Hematopoietic multipotent progenitor cell treated with erythropoietin and hydrocortisone succinate and interleukin-3 and kit ligand, for 15 days (in vitro differentiated cells): ENCODE measurements around the gene ACOT13.
A peak's percentile ranks its signal among the peaks of the same experiment; 100 is the strongest.
"Not testable (repeated sequence)": the region's sequence is repeated elsewhere in the genome, so short reads cannot be mapped to it uniquely, and the experiment has no call there.

Experiments used
- DNase-seq: peaks from one replicate; pipeline ENCODE4 v3.0.0-alpha.2; 2015; ENCODE audit warnings: low spot score

Gene ACOT13

DNA sequence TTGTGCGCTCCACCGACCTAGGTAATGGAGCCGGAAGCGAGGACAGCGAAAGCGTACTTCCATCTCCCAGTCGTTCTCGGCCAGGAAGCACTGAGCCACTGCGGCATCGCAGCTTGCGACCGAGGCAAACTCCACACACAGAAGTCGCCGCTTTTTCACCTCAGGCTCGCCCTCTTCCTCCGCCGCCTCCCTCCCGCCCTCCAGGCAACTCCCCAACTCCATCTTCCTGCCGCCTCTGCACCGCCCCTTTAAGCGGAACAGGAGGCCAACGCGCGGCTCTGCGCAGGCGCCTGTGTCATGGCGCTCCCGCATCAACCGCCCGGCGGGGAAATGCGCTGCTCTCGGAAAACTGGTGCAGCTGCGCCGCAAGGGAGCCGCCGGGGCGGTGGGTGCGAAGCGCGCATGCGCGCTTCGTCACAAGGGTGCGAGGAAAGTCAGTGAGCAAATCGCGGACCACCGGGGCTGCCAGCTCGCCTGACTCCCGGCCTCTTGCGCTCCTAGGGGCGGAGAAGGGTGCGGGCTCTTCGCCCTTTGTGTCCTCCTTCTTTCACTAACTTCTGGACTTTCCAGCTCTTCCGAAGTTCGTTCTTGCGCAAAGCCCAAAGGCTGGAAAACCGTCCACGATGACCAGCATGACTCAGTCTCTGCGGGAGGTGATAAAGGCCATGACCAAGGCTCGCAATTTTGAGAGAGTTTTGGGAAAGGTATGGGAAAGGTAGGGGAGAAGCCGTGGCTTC, at the start of gene ACOT13, which contains the start of gene TDP2:
Gene ACOT13, plus strand, starts transcription at position 437 of the 737 bp plus-strand sequence. Its CDS starts 187 bp downstream, at position 624.
Gene TDP2, minus strand, starts transcription at position 259 of the 737 bp plus-strand sequence. Its CDS starts 37 bp downstream, at position 222.
- peak; percentile 95 for DNase-seq

DNA sequence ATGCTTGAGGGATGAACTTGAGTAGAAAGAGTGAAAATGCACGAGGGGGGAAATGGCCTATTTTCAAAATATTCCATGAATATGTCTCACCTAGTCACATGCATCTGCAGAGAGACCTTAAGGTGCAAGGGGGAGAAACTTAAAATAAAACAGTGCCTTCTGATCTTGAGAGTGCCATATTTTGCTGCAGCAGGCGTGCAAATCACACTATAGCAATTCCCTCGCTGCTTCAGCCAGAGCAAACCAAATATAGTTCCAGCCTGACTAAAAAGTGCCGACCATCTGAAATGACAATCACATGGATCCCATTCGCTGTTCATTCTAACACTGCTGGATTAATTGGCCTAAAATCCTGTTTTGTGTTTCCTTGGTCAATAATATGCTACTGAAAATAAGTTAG, 47.2 kb upstream of the ACOT13 start:
- DNase-seq: no peak

DNA sequence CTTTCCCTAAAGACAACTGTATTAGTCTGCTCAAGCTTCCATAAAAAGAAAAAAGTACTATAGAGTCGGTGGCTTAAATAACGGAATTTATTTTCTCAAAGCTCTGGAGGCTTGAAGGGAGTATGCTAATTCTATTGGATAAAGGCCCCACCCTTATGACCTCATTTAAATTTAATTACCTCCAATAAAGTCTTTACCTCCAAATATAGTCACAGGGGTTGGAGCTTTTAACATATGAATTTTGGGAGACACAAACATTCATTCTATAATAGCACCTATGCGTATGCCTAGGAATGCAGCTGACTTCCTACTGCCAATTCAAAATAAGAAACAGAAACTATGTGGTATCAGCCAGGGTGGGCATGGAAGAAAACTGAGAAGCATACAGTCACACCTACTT, 46.2 kb upstream of the ACOT13 start:
- no peak for DNase-seq

DNA sequence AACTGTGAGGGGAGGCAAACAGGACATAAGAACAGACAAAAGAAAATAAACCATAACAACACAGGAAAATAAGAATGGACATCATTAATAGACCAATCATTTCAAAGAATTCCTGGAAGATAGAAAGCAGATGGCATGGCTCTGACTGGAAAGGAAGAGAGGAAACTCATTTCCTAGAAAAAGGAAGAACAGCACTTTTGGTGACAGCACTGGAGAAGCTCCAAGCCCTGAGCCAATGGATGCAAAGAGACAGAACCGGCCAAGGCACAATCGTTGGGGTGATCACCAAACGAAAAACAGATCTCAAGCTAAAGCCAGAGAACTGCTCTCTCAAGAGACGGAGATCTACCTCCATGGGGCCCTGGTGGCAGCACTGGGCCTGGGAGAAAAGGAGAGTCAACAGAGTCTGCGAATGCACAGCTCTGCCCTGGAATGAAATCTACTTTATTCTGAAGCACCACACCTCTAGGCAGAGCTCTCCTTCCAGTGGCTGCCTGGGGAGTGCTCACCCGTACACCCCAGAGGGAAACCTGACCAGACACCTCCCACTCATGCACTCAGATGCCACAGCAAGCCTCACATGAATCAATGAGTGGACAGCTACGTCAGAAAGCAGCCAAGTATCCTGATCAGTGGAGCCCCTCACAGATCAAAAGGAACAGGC, 45.1 kb upstream of the ACOT13 start:
- no peak for DNase-seq

DNA sequence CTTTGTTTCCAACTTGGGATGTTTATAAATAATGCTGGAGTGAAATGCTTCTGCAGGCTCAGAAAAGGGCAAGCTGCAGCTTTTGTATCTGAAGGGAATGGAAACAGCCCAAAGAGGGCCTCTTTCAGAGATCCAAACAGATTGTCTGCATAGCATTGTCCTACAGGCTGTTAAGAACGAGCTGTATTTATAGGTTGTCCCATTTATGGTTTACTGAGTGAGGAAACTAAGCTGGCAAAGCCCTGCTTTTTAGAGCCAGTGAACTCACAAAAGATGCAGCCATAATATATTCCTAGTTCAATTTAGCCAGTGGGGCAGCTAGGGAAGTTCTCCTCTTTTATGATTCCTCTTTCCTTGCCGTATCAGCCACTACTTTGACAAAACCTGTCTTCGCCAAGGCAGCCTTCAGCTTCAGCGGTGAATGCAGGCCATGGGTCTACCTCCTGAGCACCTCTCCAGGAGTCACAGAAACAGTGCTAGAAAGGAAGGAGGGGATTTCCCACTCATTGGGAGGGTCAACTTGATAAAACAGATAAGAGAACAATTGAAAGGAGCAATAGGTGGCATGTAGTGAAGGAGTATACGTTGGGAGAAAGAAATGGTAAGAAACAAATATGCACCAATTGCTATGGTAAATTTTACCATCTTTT, 35.9 kb upstream of the ACOT13 start:
- DNase-seq: no peak

DNA sequence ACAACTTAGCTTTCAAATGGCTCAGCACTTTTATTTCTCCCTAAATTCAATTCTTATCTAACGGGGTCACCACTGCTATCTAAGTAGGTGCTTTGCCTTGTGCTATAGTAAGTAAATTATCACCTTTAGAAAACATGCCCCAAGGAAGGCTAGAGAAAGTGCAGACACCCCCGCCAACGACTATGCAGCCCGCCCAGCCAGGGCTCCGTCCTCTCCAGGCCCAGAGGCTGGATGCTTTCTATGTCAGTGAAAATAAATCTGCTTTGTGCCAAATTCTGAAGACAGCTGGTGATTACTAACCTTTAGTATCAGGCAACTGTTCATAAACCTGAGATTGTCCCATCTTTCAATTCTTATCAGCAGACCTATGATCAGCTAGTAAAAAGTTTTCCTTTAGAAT, 35.2 kb upstream of the ACOT13 start:
- DNase-seq: no peak

DNA sequence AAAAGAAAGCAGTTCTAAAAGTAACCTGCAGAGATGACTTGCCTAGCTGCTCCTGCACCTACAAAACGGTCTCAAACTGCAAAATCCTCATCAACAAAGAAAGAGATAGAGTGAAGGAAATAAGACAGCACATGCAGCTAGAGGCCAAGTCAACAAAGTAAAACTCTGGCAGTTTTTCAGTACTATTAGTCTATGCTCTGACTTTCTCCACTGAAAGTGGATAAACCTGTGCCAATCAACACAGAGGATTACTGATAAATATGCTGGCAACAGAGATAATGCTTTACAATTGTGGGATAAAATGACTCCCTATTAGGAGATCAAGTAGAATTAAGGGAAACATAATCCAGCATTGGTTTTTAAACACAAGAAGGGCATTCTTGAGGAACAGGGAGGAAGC, 34.3 kb upstream of the ACOT13 start:
- no peak for DNase-seq

DNA sequence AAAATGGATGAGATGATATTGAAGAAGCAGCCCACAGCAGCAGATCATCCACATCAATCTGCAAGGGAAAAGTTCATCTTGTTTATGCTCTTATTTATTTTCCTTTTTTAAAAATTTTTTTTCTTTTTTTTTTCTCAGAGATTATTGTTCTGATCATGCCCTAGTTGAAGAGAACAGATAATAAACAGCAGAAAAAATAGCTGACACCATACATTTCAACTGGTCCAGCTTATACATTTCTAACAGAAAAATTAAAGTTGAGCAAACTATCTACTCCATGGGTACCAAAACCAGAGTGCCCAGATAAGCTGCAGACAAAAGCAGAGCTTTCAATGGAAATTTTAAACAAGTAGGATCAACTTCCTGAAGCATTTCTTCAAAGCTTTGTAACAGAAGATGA, 30.2 kb upstream of the ACOT13 start:
- no peak for DNase-seq

DNA sequence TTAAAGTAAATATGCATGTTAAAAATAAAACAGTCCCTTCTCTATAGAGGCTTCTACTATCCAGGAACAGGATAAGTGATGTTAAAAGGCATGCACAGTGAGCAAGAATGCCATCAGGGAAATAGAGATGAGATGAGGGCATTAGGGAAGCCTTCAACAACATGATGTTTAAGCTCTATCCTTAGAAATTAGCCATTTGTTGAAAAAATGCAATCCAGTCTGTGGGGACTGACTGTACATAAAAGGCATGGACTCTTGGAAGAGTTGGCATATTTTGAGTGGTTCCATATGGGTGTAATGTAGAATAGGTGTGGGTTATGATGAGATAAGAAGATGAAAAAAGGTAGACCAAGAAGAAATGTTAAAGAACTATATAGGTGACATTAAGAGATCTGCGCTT, 26.7 kb upstream of the ACOT13 start:
- DNase-seq: no peak

DNA sequence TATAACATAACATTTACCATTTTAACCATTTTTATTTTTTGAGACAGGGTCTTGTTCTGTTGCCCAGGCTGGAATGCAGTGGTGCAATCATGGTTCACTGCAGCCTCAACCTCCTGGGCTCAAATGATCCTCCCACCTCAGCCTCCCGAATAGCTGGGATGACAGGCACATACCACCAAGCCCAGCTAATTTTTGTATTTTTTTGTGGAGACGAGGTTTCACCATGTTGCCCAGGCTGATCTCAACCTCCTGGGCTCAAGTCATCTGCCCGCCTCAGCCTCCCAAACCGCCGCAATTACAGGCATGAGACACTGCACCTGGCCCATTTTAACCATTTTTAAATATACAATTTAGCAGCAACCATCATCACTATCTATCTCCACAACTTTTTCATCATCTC, 26.2 kb upstream of the ACOT13 start:
- DNase-seq: not testable (repeated sequence)

DNA sequence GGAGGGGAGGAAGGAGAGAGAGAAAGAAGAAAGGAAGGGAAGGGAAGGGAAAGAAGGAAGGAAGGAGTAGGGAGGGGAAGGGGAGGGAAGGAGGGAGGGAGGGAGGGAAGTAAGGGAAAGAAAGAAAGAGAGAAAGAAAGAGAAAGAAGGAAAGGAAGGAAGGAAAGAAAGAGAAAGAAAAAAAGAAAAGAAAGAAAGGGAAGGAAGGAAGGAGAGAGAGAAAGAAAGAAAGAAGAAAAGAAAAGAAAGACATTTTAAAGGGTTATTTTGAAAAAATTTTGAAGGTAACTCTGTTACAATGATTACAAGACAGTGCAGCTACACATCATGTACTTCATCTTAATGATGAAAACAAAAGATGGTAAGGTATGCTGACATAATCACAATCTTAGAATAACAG, 24.8 kb upstream of the ACOT13 start:
- no peak for DNase-seq

DNA sequence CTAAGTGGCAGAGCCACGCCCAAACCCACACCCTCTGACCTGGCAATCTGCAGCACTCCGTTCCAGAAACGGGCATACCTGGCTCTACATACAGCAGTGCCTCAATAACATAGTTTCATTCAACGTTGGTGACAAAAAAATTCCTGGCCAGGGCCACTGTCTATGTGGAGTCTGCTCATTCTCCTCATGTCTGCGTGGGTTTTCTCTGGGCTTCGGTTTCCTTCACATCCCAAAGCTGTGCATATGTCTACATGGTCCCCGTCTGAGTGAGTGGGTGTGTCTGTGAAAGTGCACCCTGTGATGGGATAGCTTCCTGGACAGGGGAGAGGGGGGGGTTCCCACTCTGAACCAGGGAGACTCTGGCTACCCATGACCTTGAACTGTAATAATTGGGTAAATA, 23.0 kb upstream of the ACOT13 start:
- no peak for DNase-seq

DNA sequence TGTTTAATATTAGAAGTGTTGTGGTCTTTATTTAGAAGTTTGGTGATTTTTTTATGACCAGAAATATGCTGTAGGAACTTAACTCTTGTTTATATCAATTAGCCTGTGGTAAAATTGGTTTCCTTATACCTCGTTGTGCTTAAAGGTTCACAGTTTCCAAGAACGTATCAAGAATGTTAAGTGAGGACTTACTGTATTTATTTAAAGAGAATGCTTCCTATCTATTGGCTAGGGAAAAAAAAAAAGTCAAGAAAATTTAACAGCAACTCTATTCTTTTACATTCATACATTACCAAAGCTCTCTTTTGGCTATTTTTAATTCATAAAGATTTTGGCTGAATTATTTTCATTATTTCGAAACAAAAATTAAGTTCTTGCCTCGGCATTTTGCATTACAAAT, 22.5 kb upstream of the ACOT13 start:
- no peak for DNase-seq

DNA sequence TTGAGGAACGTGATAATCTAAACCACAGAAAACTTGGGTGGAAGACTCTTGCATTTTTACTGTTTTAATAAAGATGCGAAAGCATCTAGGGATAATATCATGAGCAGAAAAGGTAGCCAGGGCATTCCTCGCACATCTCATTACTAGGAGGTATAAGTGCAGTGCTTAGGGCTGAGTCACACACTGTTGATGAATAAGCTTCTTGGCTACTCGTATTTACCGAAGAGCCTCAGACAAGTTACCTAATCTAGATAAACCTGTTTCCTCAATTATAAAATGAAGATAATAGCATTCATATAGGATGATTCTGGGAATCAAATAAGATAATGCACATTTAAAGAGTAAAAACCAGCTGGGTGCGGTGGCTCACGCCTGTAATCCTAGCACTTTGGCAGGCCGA, 20.1 kb upstream of the ACOT13 start:
- DNase-seq: no peak

DNA sequence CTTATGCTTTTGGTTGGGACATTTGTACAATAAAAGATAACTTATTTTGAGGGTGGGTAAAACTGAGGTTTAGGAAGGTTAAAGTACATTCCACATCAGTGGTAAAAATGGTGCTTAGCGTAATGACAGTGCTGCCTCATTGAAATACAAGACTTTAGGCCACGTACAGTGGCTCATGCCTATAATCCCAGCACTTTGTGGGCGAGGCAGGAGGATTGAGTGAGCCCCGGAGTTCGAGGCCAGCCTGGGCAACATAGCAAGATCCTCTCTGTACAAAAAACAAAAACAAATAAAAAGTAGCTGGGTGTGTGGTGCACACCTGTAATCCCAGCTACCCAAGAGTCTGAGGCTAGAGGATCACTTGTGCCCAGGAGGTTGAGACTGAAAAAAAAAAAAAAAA, 18.6 kb upstream of the ACOT13 start:
- DNase-seq: no peak

DNA sequence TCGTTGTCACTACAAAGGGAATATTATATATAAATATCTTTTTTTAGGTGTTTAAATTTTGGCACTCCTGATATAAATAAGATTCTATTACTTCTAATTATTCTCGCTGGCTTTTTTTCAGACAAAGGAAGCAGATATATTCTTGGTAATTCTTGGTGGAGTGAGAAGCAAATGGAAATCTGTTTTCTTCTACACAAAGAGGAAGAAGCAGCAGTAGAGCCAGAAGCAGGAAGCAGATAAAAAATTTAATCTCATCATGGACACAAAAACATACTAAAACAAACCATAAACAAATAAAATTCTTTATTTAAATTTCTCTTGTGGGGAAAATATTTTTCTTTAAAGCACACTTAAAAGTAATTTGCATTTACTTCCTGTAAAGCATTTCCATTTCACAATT, 17.2 kb upstream of the ACOT13 start:
- DNase-seq: no peak

DNA sequence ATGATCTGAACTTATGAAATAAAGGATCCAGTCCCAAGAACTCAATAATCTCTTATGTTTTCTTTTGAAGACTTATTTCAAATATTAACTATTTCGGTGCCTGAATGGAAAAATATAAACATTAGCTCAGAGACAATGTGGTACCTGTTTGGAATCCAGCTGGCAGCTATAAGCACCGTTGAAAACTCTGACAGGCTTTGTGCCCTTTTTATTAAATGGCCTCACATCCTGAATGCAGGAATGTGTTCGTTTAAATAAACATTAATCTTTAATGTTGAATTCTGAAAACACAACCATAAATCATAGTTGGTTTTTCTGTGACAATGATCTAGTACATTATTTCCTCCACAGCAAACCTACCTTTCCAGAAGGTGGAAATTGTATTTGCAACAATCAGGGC, 16.5 kb upstream of the ACOT13 start:
- DNase-seq: no peak

DNA sequence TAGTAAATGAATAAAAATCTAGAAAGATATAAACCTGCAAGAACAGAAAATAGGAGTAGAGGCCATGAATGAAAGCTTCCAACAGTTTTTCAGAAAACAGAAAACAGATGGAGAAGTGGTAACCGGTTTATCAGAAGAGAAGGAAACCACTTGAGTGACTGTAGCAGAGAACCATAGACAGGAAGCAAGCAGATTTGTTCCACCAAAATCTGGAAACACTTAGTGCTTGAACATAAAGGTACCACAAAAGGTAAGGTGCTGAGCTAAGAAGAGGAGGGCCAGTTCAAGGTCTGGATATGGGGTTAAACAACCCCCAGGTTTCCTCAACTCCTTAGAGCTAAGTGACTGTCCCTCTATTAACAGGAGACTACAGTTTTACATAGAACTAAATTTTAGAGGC, 11.7 kb upstream of the ACOT13 start:
- no peak for DNase-seq

DNA sequence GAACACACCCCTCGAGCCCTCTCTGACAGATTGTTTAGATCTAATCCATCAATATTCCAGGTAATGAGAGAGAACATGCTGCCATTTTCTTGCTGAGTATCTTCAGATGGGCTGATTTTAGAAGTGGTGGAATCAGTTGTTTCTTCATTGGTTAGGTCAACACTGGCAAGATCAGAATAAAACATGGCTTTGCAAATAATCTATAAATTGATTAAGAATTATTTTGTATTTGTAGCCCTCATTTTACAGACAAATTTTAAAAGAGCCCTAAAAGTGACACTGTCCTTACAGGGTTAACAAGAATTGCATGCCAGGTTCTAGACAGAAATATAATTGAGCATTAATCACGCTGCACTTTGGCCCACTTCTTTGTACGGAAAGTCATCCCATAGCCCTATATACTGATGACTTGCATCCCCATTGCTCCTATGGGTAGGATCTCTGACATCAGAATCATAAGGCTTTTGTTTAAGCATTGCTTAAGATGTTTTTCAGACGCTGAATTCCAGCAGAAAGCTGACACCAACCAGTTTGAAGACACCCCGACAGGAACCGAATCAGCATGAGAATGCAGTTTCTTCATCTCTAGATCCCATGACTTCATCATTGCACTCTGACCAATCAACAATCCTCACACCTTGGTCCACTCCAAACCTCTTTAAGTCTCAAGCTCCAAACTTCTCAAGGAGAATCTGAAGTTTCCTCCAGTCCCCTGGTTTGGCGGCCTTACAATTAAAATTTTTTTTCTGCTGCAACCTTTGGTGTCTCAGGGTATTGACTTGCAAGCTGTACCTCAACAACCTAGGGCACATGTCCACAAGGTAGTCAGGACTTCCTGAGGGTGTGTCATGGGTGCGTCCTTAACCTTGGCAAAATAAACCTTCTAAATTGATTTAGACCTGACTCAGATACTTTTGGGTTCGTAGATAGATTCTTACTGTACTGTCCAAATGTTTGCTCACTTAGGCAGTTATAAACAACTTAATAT, 8.0 kb upstream of the ACOT13 start:
- DNase-seq: peak; percentile 66

DNA sequence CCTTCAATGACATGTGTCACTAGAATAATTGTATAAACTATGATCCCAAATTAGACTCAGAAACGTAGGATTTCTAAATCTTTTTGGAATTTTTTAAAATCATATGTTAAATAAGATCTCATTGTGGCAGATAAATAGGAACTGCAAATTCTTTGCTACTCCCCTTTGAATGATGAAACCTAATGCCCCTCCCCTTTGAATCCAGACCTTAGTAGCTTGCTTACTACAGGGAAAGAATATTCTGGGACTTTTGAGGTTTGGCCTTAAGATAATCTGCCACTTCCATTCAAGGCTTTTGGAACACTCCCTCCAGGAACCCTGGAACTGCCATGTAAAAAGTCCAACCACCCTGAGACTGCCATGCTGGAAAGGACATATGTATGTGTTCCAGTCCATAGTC, 7.3 kb upstream of the ACOT13 start:
- no peak for DNase-seq

DNA sequence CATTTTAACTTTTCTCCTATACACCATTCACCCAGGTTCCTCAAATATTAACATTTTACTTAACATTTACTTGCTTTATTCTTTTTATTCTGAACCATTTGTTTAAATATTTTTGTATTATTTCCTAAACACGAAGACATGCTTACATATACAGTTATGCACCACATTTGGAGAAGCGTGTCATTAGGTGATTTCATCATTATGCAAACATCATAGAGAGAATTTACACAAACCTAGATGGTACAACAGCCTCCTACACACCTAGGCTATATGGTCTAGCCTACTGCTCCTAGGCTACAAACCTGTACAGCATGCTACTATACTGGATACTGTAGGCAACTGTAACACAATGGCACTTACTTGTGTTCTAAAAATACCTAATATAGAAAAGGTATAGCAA, 6.8 kb upstream of the ACOT13 start:
- DNase-seq: no peak

DNA sequence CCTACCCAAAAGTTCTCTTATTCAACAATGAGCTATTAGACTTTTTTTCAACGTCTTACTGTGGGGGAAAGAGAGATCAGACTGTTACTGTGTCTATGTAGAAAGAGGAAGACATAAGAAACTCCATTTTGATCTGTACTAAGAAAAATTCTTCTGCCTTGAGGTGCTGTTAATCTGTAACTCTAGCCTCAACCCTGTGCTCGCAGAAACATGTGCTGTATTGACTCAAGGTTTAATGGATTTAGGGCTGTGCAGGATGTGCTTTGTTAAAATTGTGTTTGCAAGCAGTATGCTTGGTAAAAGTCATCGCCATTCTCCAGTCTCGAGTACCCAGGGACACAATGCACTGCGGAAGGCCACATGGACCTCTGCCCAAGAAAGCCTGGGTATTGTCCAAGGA, 5.1 kb upstream of the ACOT13 start:
- not testable (repeated sequence) for DNase-seq
